Kidney (tissue), 14 donors: ENCODE results near the gene VIT. TPM values are rescaled to one million over a fixed set of nuclear protein-coding genes. Genes with fewer than 3 reads are reported as not detected.

Source experiments
- DNase-seq, 5 donors: peaks; one replicate each; pipeline ENCODE4 v3.0.0-alpha.2; 2013 to 2020
- FAIRE-seq: peaks from 2 replicates; lab custom pipeline; 2012; peaks lifted over from hg19 to GRCh38; lab: Jason Lieb, UNC
- H3K27ac ChIP-seq, 2 donors: one replicate each; pipeline ENCODE4 v1.7.0; 2013; ENCODE audit warnings: low read depth in 2 of 2, low read length in 2 of 2, inconsistent platforms in 1 of 2
- H3K27me3 ChIP-seq: one replicate; pipeline ENCODE4 v1.7.1; 2013; ENCODE audit warnings: low read length, inconsistent platforms; ENCODE audit not compliant: control insufficient read depth, insufficient read depth
- H3K36me3 ChIP-seq, 3 donors: one replicate each; pipeline versions ENCODE4 v1.7.0 to v1.7.1; 2013; ENCODE audit warnings: low read length in 3 of 3, control low read depth in 1 of 3, inconsistent platforms in 1 of 3; ENCODE audit not compliant: insufficient read depth in 3 of 3, control insufficient read depth in 2 of 3
- H3K4me1 ChIP-seq, 3 donors: one replicate each; pipeline versions ENCODE4 v1.7.0 to v1.7.1; 2013; ENCODE audit warnings: low read length in 3 of 3, inconsistent platforms in 1 of 3, low read depth in 1 of 3; ENCODE audit not compliant: control insufficient read depth in 2 of 3, insufficient read depth in 2 of 3
- H3K4me3 ChIP-seq, 3 donors: one replicate each; pipeline versions ENCODE4 v1.7.0 to v1.8.1; 2013; ENCODE audit warnings: low read length in 3 of 3, control low read depth in 1 of 3, inconsistent platforms in 1 of 3
- H3K9ac ChIP-seq, 3 donors: one replicate each; pipeline versions ENCODE4 v1.7.0 to v1.7.1; 2013; ENCODE audit warnings: low read length in 3 of 3, control low read depth in 1 of 3, inconsistent platforms in 1 of 3
- H3K9me3 ChIP-seq, 3 donors: one replicate each; pipeline versions ENCODE4 v1.7.0 to v1.7.1; 2013; ENCODE audit warnings: low read length in 3 of 3, control low read depth in 1 of 3, inconsistent platforms in 1 of 3; ENCODE audit not compliant: control insufficient read depth in 2 of 3, insufficient read depth in 1 of 3
- CTCF ChIP-seq: IDR thresholded peaks from 3 replicates; pipeline ENCODE4 v1.5.1; 2012; ENCODE audit warnings: mild to moderate bottlenecking, moderate library complexity, borderline replicate concordance; ENCODE audit not compliant: insufficient read depth; ENCODE audit errors: extremely low read depth
- intact Hi-C: fragments of 100-400 bp; cut with DNase I; formaldehyde crosslinking; loops from one replicate; pipeline ENCODE4 v1.11.1; 2022
- polyA plus RNA-seq: library from polyadenylated mRNA; stranded (reverse); fragments of 350-450 nt; fragmentation: Illumina TruSeq; extraction: RNeasy Lipid Tissue Mini Kit (QIAGEN cat#74804); gene quantifications from one replicate; pipeline ENCODE4 v1.2.3, GENCODE V29; 2014; ENCODE audit warnings: low read depth, low replicate concordance; ENCODE audit not compliant: insufficient read depth
- total RNA-seq: library from RNA; stranded (reverse); fragmentation: NEBNext Ultra II Directional; extraction: Animal tissue kit (Norgen Biotek cat#: 25700); gene quantifications from one replicate; pipeline ENCODE4 v1.2.1, GENCODE V29; 2021
- donor health status: control.
- donor health status: control.
- donor health status: control.
- donor health status: control.
- donor health status: control.
- donor health status: DM: yes; HTN: yes; CAD: no.
- donor health status: Normal renal cell carcinoma (clear cell type).

VIT gene
- total and polyA plus RNA-seq, 2 donors from 2014 or later: 0.15 TPM; not detected in 1

GRCh38 chr2:36662638-36663037 lies 33.9 kb upstream of the VIT start:
- H3K27me3 ChIP-seq: no peaks in the 10 kb centered on the region
- DNase-seq: no peak
- no peaks in the 10 kb centered on the region for H3K4me1 ChIP-seq
- no peak overlapping the region for H3K9ac ChIP-seq
- H3K9me3 ChIP-seq: no peaks in the 10 kb centered on the region
- H3K36me3 ChIP-seq: no peaks in the 10 kb centered on the region
- intact Hi-C loops: no loop called here
- no peak for TF ChIP-seq CTCF
- FAIRE-seq: no peak
- H3K4me3 ChIP-seq: no peak overlapping the region
- H3K27ac ChIP-seq: no peak overlapping the region

DNA sequence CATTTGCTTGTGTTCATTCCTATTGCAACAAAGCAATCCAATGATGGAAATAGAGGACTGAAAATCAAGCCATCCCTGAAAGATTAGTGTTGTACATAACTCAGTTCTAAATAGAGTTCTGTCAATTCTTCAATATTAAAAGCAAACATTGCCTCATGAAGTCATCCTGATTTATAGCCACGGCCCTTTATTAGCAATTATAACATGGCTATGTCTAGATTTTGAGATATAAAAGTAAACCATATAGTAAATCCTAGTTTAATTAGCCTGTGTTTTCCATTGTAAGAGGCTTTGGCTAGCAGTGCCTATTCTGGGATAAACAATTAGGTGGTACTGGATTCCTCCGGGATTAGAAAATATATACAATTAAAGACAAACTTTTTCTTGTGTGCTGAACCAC lies 33.2 kb upstream of the VIT start:
- FAIRE-seq (no peak), DNase-seq (no peak)
- H3K4me1 ChIP-seq: no peaks in the 10 kb centered on the region
- H3K27ac ChIP-seq: no peak overlapping the region
- H3K27me3 ChIP-seq: no peaks in the 10 kb centered on the region
- intact Hi-C loops: no loop called here
- TF ChIP-seq CTCF: no peak
- H3K9me3 ChIP-seq: no peaks in the 10 kb centered on the region
- H3K4me3 ChIP-seq: no peak overlapping the region
- no peaks in the 10 kb centered on the region for H3K36me3 ChIP-seq
- no peak overlapping the region for H3K9ac ChIP-seq

DNA sequence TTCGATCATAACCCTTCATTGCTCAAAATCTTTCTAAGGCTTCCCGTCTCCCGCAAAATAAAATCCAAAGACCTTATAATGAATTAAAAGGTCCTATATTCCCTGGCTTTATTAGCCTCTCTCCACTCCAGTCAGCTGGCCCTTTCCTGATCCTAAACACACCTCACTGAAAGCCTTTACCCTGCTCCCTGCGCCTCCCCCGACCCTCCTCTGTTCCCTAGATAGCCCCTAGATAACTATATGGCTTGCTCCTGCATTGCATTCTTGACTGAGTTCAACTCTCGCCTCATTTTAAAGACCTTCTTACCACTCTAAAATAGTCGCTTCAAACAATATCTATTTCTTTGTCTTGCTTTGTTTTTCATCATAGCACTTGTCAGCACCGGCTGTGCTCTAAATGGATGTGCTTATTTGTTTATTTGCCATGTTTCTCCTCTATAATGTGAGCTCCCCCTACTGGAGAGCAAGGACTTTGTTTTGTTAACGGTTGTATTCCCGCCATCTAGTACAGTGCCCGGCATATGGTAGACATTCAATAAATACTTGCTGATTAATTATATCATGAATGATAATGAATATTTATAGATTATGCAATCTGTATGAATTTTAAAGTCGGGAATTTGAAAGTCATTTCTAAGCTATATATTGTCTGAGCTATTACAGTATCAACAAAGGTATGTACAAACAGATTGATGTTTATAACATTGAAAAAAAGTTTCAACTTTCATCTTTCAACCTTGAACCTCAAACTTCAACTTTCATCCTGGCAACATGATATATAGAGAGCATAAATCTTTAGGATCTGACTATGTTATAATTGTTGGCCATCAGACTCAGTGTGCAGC lies 32.4 kb upstream of the VIT start:
- Histone ChIP-seq H3K9ac (no peak overlapping the region), H3K4me3 (no peak overlapping the region), H3K27ac (no peak overlapping the region), H3K4me1 (no peaks in the 10 kb centered on the region), H3K9me3 (no peaks in the 10 kb centered on the region), H3K36me3 (no peaks in the 10 kb centered on the region), H3K27me3 (no peaks in the 10 kb centered on the region)
- FAIRE-seq (peak; percentile 90), DNase-seq (peak in 3 of 5 donors; percentile 20 to 91 (median 72))
- intact Hi-C loops: no loop called here
- TF ChIP-seq CTCF: peak; percentile 83
